ENCODE results near the gene CACNA1B. TPM values are rescaled to one million over a fixed set of nuclear protein-coding genes. Genes with fewer than 3 reads are reported as not detected.

CACNA1B gene
- total RNA-seq, 1 donor: under 0.01 TPM

DNA sequence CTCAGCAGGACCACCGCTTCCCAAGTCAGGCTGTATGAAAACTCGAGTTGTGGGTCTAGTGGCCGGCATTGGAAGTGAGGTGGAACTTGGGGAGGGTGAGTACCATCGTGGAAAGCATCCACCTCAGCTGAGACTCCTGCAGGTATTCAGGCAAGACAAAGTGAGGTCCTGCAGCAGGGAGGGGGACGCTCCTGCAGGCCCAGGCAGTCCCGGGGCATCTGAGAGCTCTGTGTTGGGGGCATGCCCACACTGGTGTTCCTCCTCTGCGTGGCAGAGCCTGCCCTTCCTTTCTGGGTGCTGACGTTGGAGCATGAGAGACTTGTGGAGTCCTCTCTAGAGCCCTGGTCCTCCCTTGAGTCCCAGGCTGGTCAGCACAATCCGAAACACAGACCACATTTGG lies 187.7 kb downstream of the CACNA1B start:
- no peaks in the 10 kb centered on the region for H3K79me2 ChIP-seq (ENCODE audit: insufficient read depth, low read length)
- TF ChIP-seq, protein P1, sequence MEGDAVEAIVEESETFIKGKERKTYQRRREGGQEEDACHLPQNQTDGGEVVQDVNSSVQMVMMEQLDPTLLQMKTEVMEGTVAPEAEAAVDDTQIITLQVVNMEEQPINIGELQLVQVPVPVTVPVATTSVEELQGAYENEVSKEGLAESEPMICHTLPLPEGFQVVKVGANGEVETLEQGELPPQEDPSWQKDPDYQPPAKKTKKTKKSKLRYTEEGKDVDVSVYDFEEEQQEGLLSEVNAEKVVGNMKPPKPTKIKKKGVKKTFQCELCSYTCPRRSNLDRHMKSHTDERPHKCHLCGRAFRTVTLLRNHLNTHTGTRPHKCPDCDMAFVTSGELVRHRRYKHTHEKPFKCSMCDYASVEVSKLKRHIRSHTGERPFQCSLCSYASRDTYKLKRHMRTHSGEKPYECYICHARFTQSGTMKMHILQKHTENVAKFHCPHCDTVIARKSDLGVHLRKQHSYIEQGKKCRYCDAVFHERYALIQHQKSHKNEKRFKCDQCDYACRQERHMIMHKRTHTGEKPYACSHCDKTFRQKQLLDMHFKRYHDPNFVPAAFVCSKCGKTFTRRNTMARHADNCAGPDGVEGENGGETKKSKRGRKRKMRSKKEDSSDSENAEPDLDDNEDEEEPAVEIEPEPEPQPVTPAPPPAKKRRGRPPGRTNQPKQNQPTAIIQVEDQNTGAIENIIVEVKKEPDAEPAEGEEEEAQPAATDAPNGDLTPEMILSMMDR (IDR thresholded peaks at IDR 0.05; ENCODE audit: extremely low read depth, low read depth, low read length): no peak
- no peaks in the 10 kb centered on the region for H3K4me1 ChIP-seq (ENCODE audit: insufficient read depth, low read length)
- no peak overlapping the region for H2AFZ ChIP-seq (ENCODE audit: low read length)
- H3K4me2 ChIP-seq (ENCODE audit: insufficient read depth, low read length): no peak overlapping the region
- no peak overlapping the region for H3K4me3 ChIP-seq (ENCODE audit: insufficient read depth, low read length)
- H3K27ac ChIP-seq (ENCODE audit: low read depth, low read length): no peak overlapping the region
- no peaks in the 10 kb centered on the region for H3K9me3 ChIP-seq (ENCODE audit: low read depth, low read length)
- DNase-seq (ENCODE audit: insufficient read length, low spot score, missing footprints): no peak
- H4K20me1 ChIP-seq (ENCODE audit: insufficient read depth, low read length): no peaks in the 10 kb centered on the region
- H3K27me3 ChIP-seq (ENCODE audit: insufficient read depth, low read length): no peaks in the 10 kb centered on the region
- no peaks in the 10 kb centered on the region for H3K36me3 ChIP-seq (ENCODE audit: insufficient read depth, low read length)

DNA sequence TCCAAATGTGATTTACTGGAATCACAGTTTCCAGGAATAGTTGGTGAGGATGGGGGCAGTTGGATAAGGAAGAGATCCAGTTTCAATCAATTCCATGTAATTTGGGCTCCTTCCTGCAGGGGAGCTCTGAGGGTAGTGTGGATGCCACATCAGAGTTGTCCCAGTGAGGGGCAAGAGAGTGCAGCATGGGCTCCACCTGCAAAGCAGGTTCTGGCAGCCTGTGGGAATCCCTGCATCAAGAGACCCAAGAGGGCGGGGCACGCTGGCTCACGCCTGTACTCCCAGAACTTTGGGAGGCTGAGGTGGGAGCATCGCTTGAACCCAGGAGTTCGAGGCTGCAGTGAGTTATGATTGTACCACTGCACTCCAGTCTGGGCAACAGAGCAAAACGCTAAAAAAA lies 188.5 kb downstream of the CACNA1B start:
- H3K9me3 ChIP-seq (ENCODE audit: low read depth, low read length): no peaks in the 10 kb centered on the region
- H3K4me3 ChIP-seq (ENCODE audit: insufficient read depth, low read length): no peak overlapping the region

DNA sequence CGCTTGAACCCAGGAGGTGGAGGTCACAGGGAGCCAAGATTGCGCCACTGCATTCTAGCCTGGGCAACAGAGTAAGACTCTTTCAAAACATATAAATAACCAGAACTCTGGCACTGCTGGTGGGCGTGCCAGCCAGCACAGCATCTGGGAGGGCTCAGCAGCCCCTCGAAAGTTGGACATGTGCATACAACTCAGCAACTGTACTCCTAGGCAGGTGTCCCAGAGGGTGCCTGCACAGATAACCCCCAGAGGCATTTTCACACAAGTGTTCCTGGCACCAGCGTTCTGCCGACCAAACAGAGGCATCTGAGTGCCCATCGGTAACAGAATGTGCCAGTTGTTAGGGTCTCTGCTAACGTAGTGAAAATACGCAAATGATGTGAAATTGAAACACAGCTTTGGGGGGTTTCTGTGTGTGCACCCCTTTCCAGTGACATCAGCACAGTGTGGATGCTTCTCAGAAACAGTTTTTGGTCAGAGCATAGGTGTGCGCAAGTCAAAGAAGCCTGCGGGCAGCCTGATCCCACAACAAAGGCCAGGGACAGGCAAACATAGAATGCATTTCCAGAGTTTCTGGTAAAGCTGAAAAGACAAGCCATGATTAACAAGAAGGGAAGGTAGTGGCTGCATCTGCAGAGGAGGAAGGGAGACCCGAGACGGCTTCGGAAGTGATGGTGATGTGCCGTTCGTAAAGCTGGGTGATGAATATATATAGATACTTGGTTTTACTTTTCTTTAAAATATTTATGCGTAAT lies 190.2 kb downstream of the CACNA1B start:
- Histone ChIP-seq H3K4me3 (ENCODE audit: insufficient read depth, low read length) (no peak overlapping the region), H4K20me1 (ENCODE audit: insufficient read depth, low read length) (no peaks in the 10 kb centered on the region), H3K79me2 (ENCODE audit: insufficient read depth, low read length) (no peaks in the 10 kb centered on the region), H3K27ac (ENCODE audit: low read depth, low read length) (no peak overlapping the region), H3K27me3 (ENCODE audit: insufficient read depth, low read length) (no peaks in the 10 kb centered on the region), H3K9me3 (ENCODE audit: low read depth, low read length) (no peaks in the 10 kb centered on the region), H2AFZ (ENCODE audit: low read length) (no peak overlapping the region), H3K36me3 (ENCODE audit: insufficient read depth, low read length) (no peaks in the 10 kb centered on the region), H3K4me2 (ENCODE audit: insufficient read depth, low read length) (no peak overlapping the region), H3K4me1 (ENCODE audit: insufficient read depth, low read length) (no peaks in the 10 kb centered on the region)
- TF ChIP-seq, protein P1 (IDR thresholded peaks at IDR 0.05; ENCODE audit: extremely low read depth, low read depth, low read length): no peak
- DNase-seq (ENCODE audit: insufficient read length, low spot score, missing footprints): no peak

More for the DNA sequence above, 188.5 kb downstream of the CACNA1B start:
- Histone ChIP-seq H3K4me1 (ENCODE audit: insufficient read depth, low read length) (no peaks in the 10 kb centered on the region), H3K79me2 (ENCODE audit: insufficient read depth, low read length) (no peaks in the 10 kb centered on the region), H3K36me3 (ENCODE audit: insufficient read depth, low read length) (no peaks in the 10 kb centered on the region), H4K20me1 (ENCODE audit: insufficient read depth, low read length) (no peaks in the 10 kb centered on the region), H3K27me3 (ENCODE audit: insufficient read depth, low read length) (no peaks in the 10 kb centered on the region), H3K4me2 (ENCODE audit: insufficient read depth, low read length) (no peak overlapping the region), H2AFZ (ENCODE audit: low read length) (no peak overlapping the region), H3K27ac (ENCODE audit: low read depth, low read length) (no peak overlapping the region)
- DNase-seq (ENCODE audit: insufficient read length, low spot score, missing footprints): no peak
- TF ChIP-seq, protein P1 (IDR thresholded peaks at IDR 0.05; ENCODE audit: extremely low read depth, low read depth, low read length): no peak

DNA sequence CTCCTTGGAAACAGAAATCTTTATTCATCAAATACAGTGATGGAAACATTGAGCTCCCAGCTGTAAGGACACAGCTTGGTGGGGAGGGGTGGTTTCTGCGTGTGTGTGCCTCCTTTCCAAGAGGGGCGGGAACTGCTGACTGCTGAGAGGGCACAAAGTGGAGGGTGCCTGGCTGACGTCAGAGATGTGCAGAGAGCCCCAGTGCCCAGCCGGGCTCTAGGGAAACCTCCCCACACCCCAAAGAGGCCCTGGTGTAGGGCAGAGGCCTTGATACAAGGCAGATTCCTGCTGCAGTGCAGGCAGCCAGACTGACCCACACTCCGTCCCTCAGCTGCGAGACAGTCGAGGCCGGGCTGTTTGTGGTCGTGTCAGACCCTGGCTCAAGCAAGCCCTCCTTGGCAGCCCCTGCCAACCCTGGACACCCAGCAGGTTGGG lies 191.0 kb downstream of the CACNA1B start:
- H3K79me2 ChIP-seq (ENCODE audit: insufficient read depth, low read length): no peaks in the 10 kb centered on the region
- no peaks in the 10 kb centered on the region for H3K4me1 ChIP-seq (ENCODE audit: insufficient read depth, low read length)
- H3K27ac ChIP-seq (ENCODE audit: low read depth, low read length): no peak overlapping the region
- no peaks in the 10 kb centered on the region for H3K9me3 ChIP-seq (ENCODE audit: low read depth, low read length)
- no peak overlapping the region for H3K4me3 ChIP-seq (ENCODE audit: insufficient read depth, low read length)
- no peak for DNase-seq (ENCODE audit: insufficient read length, low spot score, missing footprints)
- H3K4me2 ChIP-seq (ENCODE audit: insufficient read depth, low read length): no peak overlapping the region
- H4K20me1 ChIP-seq (ENCODE audit: insufficient read depth, low read length): no peaks in the 10 kb centered on the region
- no peak overlapping the region for H2AFZ ChIP-seq (ENCODE audit: low read length)
- no peaks in the 10 kb centered on the region for H3K27me3 ChIP-seq (ENCODE audit: insufficient read depth, low read length)
- TF ChIP-seq, protein P1 (IDR thresholded peaks at IDR 0.05; ENCODE audit: extremely low read depth, low read depth, low read length): no peak
- no peaks in the 10 kb centered on the region for H3K36me3 ChIP-seq (ENCODE audit: insufficient read depth, low read length)
